Gastrocnemius medialis (tissue), 4 donors: ENCODE results near the gene TMEM51. TPM values are rescaled to one million over a fixed set of nuclear protein-coding genes. Genes with fewer than 3 reads are reported as not detected.
A peak's percentile ranks its signal among the peaks of the same experiment; 100 is the strongest.

Experiments used
- ATAC-seq, 2 donors: fragments of 150-250 bp; one replicate each; pipeline ENCODE4 v1.9.1; 2016
- DNase-seq, 2 donors: peaks; one replicate each; pipeline ENCODE4 v3.0.0-alpha.2; 2019
- H3K27ac ChIP-seq, 4 donors: fragments of 200-600 bp; sonication (generic); 1 replicate in 1 of 4; 2 replicates in 3 of 4; pipeline ENCODE4 v1.5.1; 2016 to 2018; ENCODE audit warnings: mild to moderate bottlenecking in 2 of 4, moderate library complexity in 1 of 4
- H3K27me3 ChIP-seq, 3 donors: fragments of 200-600 bp; sonication (generic) in 2 of 3; 1 replicate in 1 of 3; 2 replicates in 2 of 3; pipeline versions ENCODE4 v1.5.1 to v1.6.0; 2016 to 2019; ENCODE audit warnings: mild to moderate bottlenecking in 1 of 3, moderate library complexity in 1 of 3
- H3K36me3 ChIP-seq, 2 donors: fragments of 200-600 bp; sonication (generic) in 1 of 2; one replicate each; pipeline ENCODE4 v1.5.1; 2017 to 2018
- H3K4me1 ChIP-seq, 2 donors: fragments of 200-600 bp; sonication (generic) in 1 of 2; one replicate each; pipeline ENCODE4 v1.5.1; 2016 to 2017; ENCODE audit warnings: mild to moderate bottlenecking in 2 of 2
- H3K4me3 ChIP-seq, 4 donors: fragments of 200-600 bp; sonication (generic) in 3 of 4; 1 replicate in 1 of 4; 2 replicates in 3 of 4; pipeline ENCODE4 v1.5.1; 2016 to 2019; ENCODE audit warnings: mild to moderate bottlenecking in 2 of 4
- H3K9me3 ChIP-seq, 3 donors: fragments of 200-600 bp; sonication (generic) in 2 of 3; 1 replicate in 1 of 3; 2 replicates in 2 of 3; pipeline ENCODE4 v1.5.1; 2016 to 2019
- CTCF ChIP-seq, 5 experiments: fragments of 450-650 bp in 3 of 5; fragments of 200-600 bp in 2 of 5; sonication (generic) in 2 of 5; IDR thresholded peaks in 4 of 5; conservative IDR thresholded peaks in 1 of 5; 1 replicate in 4 of 5; 2 replicates in 1 of 5; pipeline ENCODE4 v1.5.1; 2016 to 2019; ENCODE audit warnings: antibody characterized with exemption in 5 of 5, mild to moderate bottlenecking in 3 of 5, moderate library complexity in 3 of 5
- POLR2A ChIP-seq, 2 donors: fragments of 450-650 bp; IDR thresholded peaks; one replicate each; pipeline ENCODE4 v1.6.1; 2017; ENCODE audit warnings: antibody characterized with exemption in 2 of 2, mild to moderate bottlenecking in 2 of 2, moderate library complexity in 2 of 2
- in situ Hi-C, 4 donors: fragments of 200-750 bp; cut with MboI; loops; one replicate each; pipeline versions ENCODE4 v1.15.0 to v1.8.0; 2017; ENCODE audit warnings: low sequenced_read_pairs in 4 of 4
- intact Hi-C: fragments of 100-400 bp; cut with DNase I; formaldehyde crosslinking; loops from one replicate; pipeline ENCODE4 v1.15.1; 2023; ENCODE audit warnings: low total_unique reads
- total RNA-seq, 4 donors: library from RNA; depleted of rRNA; stranded (reverse); fragments of >200 nt; gene quantifications; one replicate each; pipeline versions ENCODE4 v1.1.0 to v1.2.3, GENCODE V29; 2016

TMEM51 gene
- total RNA-seq, 4 donors from 2014 or later = 0.73 to 2.7 (median 1.8) TPM; not detected in 1

GRCh38 chr1:15224259-15224869 is 70.8 kb downstream of the TMEM51 start:
- no peaks in the 10 kb centered on the region for H3K27me3 ChIP-seq
- H3K36me3 ChIP-seq = no peaks in the 10 kb centered on the region
- no peak overlapping the region for H3K4me3 ChIP-seq
- intact Hi-C loops (no loop called here), in situ Hi-C loops (no loop called here)
- H3K4me1 ChIP-seq = no peaks in the 10 kb centered on the region
- no peak overlapping the region for H3K27ac ChIP-seq
- TF ChIP-seq CTCF (IDR thresholded peaks at IDR 0.05 in 4 of 5, conservative IDR thresholded peaks at IDR 0.05 in 1 of 5) (no peak), POLR2A (IDR thresholded peaks at IDR 0.05) (no peak)
- no peaks in the 10 kb centered on the region for H3K9me3 ChIP-seq
- ATAC-seq (no peak), DNase-seq (no peak)

GRCh38 chr1:15224974-15225373 is 71.4 kb downstream of the TMEM51 start:
- in situ Hi-C loops = no loop called here
- TF ChIP-seq POLR2A (IDR thresholded peaks at IDR 0.05) (no peak), CTCF (IDR thresholded peaks at IDR 0.05 in 4 of 5, conservative IDR thresholded peaks at IDR 0.05 in 1 of 5) (no peak)
- Histone ChIP-seq H3K36me3 (no peaks in the 10 kb centered on the region), H3K4me1 (no peaks in the 10 kb centered on the region), H3K27me3 (no peaks in the 10 kb centered on the region), H3K4me3 (no peak overlapping the region), H3K9me3 (no peaks in the 10 kb centered on the region), H3K27ac (no peak overlapping the region)
- DNase-seq (no peak), ATAC-seq (no peak)
- intact Hi-C loops = no loop called here

- TF ChIP-seq POLR2A (IDR thresholded peaks at IDR 0.05) (no peak), CTCF (IDR thresholded peaks at IDR 0.05 in 4 of 5, conservative IDR thresholded peaks at IDR 0.05 in 1 of 5) (no peak)
- Histone ChIP-seq H3K27ac (no peak overlapping the region), H3K27me3 (no peaks in the 10 kb centered on the region), H3K4me3 (no peak overlapping the region), H3K4me1 (no peaks in the 10 kb centered on the region), H3K9me3 (no peaks in the 10 kb centered on the region), H3K36me3 (no peaks in the 10 kb centered on the region)
- no peak for DNase-seq
- ATAC-seq = peak in 1 of 2 donors; percentile 30
- intact Hi-C loops (no loop called here), in situ Hi-C loops (no loop called here)
Measured at GRCh38 chr1:15225461-15225860, 71.9 kb downstream of the TMEM51 start.

GRCh38 chr1:15226388-15227255 is 73.1 kb downstream of the TMEM51 start:
- no peak overlapping the region for H3K4me3 ChIP-seq
- in situ Hi-C loops (no loop called here), intact Hi-C loops (no loop called here)
- ATAC-seq (no peak), DNase-seq (no peak)
- H3K4me1 ChIP-seq = no peaks in the 10 kb centered on the region
- no peaks in the 10 kb centered on the region for H3K9me3 ChIP-seq
- H3K27ac ChIP-seq = no peak overlapping the region
- no peaks in the 10 kb centered on the region for H3K27me3 ChIP-seq
- TF ChIP-seq POLR2A (IDR thresholded peaks at IDR 0.05) (no peak), CTCF (IDR thresholded peaks at IDR 0.05 in 4 of 5, conservative IDR thresholded peaks at IDR 0.05 in 1 of 5) (no peak)
- no peaks in the 10 kb centered on the region for H3K36me3 ChIP-seq
